UCSD-AML1 (cell line): Measurements from ENCODE around the gene CHIT1.

Source experiments
- DNase-seq: peaks from one replicate; lab custom pipeline; 2025; ENCODE audit not compliant: unreplicated experiment; lab: John Stamatoyannopoulos, UW

Gene CHIT1

DNA sequence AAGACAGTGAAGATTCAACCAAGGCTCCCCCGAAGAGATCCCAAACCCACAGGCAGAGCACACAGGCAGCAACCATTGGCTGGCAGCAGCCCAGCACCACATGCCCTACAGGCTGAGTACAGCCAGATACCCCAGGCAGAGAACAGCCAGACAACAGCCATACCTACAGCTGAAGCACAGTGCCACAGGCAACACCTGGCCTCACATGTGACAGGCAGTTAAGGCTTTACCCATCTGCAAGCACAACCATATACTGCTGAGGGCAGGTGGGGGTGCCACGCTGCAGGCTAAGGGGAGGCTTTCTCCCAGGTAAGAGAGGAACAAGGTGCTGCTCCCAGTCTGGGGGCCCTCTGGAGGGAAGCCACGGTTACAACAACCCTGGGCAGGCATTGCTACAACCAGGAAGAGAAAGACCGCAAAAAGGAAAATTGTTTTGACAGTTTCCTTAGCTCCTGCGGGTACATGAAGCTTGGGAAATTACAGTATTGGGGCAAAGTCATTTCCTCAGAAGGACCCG lies 12.3 kb downstream of the CHIT1 start:
- peak; percentile 51 for DNase-seq

DNA sequence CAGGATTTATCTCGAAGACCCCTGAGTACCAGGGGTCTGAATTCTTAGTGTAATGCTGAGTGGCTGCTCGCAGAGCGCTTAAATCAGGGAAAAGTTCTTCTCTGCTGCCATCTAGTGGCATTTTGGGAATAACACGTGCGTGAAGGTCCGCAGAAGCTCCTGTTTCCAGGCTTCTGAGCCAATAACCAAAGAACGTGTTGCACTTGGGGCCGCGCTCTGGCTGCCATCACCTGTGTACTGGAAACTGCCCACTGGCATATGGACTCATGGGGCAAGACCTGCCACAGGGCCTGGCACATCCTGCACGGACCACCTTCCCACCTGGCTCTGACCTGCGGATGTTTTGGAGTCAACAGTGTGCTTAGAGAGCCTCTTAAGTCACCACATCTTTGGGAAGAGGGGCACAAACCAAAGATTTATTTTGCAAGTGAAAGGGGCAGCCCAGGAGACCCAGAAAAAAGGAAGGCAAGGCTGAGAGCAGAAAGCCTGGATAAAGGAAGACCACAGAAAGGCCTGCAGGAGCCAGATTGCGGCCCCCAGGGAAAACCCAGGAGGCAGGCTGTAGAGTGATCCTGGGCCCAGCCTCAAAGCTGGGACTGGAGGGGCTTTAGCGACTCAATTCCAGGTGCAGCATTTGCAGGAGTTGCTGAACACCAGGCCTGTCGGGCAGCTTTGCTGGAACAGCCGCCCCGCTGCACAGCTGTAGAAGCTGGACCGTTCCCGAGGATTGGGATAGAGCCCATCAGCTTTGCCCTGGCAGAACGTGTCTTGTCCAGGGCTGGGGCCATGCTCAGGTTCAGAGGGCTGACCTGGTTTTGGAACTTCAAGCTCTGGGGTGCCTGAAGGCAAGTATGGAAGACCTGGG lies 13.0 kb downstream of the CHIT1 start:
- peak; percentile 40 for DNase-seq

DNA sequence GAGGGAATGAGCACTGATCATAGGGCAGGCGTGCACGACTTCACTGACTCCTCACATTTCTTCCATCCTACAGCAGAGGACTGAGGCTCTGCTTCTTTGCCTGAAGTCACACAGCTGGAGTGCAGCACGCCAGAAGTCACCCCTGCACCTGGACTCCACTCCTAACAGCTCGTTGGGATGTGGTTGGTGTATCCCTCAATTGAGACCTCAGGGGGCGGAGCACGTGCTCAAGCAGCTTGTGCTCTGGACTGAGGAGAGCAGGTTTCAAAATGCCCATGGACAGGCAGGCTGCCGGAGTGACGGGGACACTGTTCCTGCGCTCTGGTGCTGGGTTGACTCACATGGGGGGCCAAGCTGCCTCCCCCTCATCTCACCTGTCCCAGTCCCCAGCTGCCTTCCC lies 13.9 kb downstream of the CHIT1 start:
- no peak for DNase-seq

DNA sequence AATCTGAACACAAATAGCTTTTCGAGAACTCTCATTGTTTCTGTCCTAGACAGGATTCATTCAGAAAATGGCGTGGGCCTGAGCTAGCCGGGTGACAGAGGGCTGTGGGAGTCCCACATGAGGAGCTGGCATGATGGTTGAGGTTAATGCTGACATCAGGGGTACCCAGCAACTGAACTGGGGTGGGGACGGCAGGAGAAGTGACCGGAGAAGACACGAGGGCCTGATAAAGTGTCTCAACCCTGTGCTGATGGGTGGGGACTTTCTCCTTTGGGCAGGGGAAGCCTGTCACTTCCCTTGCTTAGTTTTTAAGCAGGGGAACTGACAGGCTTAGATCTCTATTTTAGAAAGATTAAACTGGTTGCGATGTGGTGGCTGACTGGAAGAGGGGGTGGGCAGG lies 14.6 kb downstream of the CHIT1 start:
- DNase-seq: no peak

DNA sequence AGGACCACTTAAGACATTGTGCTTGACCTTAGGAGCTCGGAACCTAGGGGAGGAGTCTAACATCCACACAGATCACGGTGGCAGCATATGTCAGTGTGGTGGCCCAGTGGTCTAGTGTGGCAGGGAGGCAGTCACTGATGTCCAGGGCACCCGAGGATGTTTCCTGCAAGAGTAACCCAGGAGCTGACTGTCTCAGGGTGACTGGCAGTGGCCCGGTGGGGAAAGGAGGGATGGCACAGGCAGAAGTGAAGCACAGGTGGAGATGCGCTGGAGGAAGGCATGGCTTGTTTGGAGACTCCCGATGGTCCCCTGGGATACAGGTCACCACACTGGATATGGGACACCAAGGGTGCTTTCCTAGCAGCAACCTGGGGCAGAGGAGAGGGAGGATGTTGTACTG lies 16.3 kb downstream of the CHIT1 start:
- no peak for DNase-seq

DNA sequence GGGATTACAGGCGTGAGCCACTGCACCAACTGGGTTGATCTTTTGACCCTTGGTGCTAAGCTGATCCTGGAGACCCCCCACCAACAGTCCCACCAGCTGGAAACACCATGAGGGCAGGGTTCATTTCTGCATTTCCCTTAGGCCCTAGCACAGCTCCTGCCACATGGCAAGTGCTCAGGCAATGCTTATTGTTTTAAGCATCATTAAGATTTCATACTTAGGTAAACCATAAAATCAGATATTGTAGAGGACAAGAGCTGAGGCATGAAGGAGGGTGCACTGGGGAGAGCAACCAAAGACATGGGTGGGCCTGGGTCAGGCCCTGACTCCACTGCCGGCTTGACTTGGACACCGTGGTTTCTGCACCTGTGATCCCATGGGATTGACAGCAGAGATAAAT lies 17.7 kb downstream of the CHIT1 start:
- no peak for DNase-seq

DNA sequence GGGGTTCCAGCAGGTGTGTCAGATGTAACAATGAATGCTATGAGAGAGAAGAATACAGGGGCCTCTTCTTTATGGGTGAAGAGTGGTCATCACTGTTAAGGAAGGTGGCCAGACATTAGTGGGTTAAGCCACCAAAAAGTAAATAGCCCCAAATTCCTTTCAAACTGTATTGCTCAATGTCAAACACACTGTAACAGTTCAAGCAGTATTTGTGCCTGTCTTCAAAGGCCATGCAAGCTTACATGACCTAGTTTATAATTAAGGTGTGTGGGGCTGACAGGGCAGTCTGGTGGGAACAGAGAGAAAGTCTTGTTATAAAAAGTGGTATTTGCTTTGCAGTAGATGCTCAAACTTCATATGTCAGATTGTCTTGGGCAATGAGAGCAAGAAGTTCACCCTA lies 18.5 kb downstream of the CHIT1 start:
- DNase-seq: no peak

DNA sequence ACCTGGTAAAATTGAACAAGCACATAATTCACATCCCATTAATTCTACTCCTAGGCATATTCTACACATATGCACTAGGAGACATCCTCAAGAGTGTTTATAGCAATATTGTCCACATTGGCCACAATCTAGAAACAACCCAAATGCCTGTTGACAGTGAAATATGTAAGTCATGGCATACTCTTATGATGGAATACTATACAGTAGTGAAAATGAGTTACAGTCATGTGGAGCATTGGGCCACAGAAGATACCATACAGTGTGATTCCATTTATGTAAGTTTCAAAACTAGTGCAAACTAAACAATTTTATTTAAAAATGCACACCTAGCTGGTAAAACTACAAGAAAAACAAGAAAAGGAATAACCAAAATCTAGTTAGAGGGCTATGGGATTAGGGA lies 19.1 kb downstream of the CHIT1 start:
- no peak for DNase-seq

DNA sequence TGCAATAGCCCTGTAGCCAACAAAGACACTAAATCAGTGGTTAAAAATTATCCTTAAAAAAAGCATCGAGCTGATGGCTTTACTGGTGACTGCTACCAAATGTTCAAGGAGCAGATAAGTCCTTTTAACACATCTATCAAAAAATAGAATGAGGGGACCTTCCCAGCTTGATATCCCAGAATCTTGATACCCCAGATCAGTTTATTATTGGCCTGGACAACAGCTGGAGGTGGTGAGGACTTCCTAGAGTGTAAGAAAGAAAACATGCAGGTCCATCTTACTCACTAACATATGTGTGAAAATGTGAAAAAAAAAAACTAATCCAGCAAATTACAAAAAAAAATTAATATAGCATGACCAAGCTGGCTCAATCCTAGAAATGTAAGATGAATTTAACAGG lies 21.3 kb downstream of the CHIT1 start:
- DNase-seq: no peak

DNA sequence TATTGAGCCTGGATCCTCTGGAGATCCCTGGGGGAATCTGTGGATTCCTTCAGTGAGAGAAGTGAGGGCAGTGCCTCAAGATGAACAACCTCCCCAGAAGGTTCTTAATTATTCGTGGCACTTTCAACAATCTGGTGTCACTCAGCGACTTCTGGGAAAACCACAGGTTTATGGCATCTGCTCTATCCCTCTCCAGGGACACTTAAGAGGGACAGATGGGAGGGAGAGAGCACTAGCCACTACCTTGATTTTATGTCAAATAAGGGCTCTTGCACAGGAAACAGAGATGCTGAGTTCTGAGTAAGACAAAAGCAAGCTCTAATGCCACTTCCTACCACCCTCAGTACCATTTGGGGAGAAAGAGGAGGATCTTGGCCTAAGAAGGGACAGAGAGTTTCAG lies 21.7 kb downstream of the CHIT1 start:
- DNase-seq: no peak

DNA sequence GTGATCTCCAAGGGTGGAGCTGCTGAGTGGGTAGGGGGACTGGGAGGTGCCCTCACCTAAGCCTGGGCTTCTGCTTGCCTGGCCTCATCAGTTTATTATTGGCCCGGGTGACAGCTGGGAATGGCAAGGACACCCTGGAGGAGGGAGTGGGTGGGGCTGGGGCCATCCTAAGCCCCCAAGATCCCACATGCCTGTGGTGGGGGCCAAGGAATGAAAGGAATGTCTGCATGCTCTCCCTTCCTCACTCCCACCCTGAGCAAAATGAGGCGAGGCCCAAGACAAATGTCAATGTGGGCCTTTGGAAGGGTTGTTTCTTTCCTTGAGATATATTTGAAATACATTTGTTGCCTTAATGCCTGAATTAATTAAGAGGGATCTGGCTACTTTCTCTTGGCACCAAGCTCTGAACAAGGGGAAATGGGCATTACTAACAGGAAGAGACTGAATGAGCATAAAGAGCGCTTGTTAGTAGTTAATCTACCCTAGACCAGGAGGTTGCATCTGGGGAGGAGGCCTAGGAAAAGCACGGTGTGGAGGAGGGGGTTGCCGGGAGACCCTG lies 23.3 kb downstream of the CHIT1 start:
- no peak for DNase-seq

DNA sequence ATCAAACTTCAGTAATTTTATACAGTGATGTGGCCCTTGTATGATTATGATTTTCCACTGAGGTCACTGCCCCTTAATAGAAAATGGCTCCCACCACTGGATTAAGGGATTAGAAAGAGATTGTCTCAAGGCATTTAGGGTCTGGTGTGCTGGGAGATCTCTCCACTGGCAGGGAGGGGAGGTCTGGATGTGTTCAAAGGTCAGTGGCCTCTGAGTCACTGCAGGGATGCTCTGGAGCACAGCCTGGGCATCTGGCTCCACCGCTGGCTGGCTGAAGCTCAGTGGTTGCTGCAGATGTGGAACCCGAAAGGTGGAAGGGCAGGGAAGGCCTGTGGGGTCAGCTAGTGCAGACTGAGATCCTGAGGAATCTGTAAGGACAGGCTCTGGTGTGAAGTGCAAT lies 24.7 kb downstream of the CHIT1 start:
- no peak for DNase-seq

DNA sequence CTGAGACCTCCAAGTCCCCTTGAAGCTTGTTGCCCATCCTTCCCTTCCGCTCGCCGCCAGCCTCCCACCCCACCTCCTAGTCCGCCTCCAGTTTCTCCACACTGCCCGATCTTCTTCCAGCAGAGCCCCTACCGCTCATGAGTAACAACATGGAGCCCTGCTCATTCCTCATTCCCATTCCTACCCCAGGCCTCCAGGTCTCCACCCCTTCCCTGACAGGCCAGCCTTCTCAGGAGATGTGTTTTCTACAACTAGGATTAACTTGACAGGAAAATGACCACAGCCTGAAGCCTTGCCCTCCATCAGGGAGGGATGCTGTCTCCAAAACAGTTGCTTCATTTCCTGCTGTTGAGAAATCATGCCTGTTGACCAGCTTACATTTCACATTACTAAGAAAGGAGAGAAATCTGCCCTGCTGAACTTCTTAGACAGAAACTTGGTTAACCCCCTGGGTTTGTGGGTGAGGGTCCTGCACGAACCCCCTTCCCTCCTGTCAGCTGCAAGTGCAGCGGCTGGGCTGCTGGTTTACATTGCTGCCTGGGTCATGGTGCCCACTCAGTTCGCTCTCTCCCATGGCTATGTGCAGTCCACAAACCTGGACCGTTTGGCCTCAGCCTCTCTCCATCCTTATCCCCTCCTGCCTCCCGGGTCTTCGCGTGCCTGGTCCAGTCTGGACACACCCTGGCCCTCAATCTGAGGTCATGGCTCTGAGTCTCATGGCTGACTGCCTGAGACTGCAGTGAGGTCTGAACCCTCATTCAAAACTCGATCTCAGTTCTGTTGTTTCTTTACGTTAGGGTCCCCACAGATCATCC lies 26.8 kb downstream of the CHIT1 start:
- DNase-seq: no peak

DNA sequence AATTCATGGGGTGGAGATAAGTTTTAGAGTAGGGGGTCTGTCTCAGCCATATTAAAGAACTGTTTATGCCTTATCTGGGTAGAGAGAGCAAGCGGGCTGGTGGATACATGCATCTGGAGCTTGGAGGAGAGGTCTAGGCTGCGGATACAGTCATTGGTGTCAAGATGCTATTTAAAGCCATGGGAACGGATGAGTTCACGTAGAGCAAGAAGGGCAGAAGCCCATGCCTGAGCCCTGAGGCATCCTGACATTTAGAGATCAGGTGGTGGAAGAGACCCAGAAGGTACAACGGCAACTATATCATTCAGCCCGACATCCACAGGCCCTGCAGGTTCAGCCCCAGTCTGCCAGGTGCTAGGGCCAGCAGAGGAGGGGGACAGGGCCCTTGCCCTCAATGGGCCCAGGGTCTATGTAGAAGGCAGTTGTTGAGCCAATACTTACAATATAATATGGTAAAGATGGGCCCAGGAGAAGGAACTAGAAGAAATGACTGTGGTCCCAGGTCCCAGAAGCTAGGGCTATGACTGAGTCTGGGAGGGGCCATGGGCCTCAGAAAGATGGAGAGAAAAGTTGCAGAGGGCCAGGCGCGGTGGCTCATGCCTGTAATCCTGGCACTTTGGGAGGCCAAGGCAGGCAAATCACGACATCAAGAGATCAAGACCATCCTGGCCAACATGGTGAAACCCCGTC lies 27.8 kb downstream of the CHIT1 start:
- no peak for DNase-seq

DNA sequence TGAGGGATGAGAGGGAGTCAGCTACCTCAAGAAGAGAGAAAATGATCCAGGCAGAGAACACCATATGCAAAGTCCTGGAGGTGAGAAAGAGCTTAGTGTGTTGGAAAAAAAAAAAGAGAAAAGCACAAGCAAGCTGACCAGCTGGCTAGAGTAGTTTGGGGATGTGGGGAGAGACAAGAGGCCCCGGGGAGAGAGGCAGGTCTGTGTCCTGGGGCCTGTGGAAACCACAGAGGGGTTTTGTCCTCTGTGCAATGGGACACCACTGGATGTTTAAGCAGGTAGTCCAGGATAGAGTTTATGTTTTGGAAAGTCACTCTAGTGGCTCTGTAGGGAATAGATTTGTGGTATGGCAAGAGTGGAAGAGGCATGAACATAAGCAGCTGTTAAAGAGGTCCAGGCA lies 28.6 kb downstream of the CHIT1 start:
- DNase-seq: no peak

DNA sequence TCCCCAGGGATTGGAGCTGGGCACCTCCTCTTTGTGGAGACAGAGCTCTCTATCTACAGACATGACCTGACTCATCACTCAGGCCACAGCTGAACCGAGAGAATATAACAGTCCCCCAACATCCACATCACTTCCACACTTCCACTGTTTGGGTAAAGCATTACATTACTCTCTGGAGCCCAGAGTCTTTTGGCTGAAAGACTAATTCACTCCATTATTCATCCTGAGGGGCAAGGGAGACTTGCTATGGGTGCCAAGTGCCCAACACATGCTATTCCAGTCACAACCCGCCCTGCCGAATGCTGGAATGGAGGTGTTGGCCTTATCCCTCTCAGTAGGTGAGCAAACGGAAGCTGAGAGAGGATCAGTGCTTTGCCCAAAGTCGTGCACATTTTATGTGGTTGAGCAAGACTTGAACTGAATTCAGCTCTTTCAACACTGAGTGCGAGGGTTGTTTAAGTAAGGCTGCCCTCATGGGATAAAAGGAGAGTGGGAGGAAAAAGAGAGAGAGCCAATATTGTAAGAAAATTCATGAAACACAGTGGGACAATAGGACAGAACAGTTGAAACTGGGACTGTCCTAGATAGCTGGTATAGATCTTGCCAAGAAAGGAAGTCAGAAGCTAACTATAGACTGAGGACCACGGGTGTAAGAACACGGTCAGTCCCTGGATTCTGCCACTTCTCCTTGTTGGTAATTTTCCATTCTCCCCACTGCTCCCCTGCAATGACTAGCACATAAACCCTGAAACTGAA lies 29.5 kb downstream of the CHIT1 start:
- DNase-seq: no peak

DNA sequence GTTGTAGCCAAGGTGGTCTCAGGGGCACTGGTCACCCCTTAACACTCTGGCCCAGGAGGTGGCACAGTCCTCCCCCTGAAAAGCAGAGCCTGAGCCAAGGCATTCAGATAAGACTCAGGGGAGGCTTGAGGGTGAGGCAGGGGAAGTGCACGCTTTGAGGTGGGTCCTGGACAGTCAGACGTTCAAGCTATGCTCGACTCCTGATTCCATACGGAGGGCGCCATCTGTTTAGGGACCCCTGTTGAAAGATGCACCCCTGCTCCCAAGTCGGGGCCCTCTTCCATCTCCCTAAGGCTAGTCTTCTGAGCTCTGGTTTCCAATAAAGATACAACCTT lies 30.0 kb downstream of the CHIT1 start:
- no peak for DNase-seq

DNA sequence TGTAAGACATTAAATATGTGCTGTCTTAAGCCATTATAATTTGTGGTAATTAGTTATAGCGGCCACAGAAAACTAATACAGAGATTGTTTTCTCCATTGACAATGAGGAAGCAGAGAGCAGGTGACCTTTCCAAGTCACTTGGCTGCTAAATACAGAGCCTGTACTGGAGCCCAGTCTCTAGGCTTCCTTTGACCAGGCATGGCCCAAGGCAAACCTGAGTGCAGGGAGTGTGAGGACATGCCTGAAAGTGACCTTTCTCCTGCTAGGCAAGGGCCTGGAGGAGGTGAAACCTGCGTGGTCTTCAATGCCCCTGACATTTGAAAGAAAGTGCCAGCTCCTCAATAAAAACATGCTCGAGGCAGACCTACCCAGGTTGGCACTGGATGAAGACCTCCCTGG lies 30.5 kb downstream of the CHIT1 start:
- DNase-seq: no peak

DNA sequence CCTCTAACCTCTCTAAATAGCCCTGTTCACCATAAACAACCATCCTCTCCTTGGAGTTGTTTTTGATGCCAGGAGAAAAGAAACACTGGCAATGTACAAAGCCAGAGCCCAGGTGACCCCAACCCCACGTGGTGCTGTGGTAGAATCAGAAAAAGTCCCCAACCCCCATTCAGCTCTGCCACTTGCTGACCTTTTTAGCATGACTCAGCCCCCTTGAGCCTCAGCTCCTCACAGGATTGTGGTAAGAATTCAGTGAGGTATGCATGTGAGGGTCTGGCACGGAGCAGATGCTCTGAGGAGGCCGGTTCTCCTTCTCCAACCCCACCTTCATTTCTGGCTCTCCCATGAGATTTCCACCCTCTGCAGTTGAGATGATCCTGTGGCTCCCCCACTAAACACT lies 31.8 kb downstream of the CHIT1 start:
- no peak for DNase-seq

DNA sequence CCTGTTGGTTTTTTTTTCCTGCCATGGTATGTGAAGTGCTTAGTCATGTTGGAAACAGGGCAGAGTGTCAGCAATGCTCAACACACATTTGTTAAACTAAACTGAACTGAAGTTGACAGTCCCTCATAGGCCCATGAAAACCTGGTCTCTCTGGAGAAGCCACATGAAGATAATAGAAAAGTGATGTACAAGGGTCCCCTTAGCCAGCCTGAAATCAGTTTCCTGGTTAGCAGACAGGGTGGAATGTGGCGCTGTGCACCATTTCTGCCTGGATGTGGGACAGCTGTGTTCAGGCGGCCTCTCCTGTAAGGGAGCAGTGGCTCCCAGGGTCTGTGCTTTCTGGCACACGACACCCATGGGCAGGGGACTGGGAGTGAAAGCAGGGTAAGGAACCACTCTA lies 33.1 kb downstream of the CHIT1 start:
- DNase-seq: no peak

DNA sequence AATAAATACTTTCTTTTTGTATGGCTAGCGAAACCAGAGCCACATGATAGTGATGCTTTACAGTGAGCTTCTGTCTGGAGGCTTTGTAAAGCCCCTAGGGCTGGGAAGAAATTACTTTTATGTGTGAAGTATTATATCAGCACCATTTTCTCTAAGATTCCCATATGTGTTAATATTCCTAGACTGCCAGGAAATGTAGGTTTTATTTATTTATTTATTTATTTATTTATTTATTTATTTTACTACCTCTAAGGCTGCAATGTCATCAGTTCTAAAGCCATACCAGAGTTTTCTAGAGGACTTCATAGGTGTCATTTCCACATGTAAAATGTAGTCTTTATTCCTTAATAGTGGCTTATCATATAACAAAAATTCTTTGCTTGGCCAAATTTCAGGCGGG lies 38.5 kb downstream of the CHIT1 start:
- DNase-seq: no peak
